Measurements from ENCODE around the gene BTG2.

The BTG2 gene

DNA sequence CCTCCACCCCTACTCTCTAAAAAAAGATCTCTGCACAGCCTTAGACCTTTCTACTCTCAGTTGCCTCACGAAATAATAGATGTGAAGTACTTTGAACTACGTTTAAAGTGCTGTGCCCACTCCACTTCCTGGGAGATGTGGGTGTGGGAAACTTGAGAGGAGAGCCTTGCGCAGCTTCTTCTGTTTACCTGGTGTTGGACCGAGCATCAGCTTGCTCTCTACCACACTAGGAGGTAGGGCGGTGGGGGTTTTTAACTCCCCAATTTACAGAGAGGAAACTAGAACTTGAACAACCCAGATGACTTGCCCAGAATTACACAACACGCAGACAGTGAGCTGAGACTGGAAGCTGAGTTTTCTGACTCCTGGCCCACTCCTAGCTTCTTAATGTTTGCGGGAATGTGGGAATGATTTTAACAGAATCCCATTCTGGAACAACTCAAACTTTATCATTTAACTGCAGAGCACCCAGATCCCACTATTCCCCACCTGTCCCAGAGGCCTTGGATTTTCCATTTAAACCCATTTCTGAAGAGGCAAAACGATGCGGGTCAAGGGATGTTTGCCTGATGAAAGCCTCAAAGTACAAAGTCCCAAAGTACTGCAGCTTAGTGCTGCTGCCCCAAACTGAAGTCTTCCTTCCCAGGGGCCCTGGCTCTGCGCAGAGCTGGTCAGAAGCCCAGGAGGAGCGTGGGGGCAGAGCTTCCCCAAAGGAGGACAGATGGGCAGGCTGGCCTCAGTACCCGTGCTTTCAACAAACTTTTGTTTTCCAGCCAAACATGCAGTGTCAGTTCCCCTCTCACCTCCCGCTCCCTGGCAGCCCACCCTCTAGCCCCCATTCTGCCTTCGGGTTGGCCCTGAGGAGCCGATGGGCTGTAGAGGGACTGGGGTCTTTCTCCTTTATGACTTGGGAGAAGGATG lies 19.0 kb downstream of the BTG2 start:
- no peak overlapping the region for H3K9ac ChIP-seq (ENCODE audit: low read depth, low read length)
- peak overlapping the region; percentile 28 for H3K4me3 ChIP-seq (ENCODE audit: low read depth, low read length)
- H3K27me3 ChIP-seq (ENCODE audit: control insufficient read depth, insufficient read depth, low read length): peaks cover 85% of the 10 kb centered on the region
- peaks cover 43% of the 10 kb centered on the region for H3K4me1 ChIP-seq (ENCODE audit: control insufficient read depth, insufficient read depth, low read length)
- H3K9me3 ChIP-seq (ENCODE audit: control insufficient read depth, insufficient read depth, low read length): no peaks in the 10 kb centered on the region
- H3K36me3 ChIP-seq (ENCODE audit: control insufficient read depth, insufficient read depth, low read length): no peaks in the 10 kb centered on the region

DNA sequence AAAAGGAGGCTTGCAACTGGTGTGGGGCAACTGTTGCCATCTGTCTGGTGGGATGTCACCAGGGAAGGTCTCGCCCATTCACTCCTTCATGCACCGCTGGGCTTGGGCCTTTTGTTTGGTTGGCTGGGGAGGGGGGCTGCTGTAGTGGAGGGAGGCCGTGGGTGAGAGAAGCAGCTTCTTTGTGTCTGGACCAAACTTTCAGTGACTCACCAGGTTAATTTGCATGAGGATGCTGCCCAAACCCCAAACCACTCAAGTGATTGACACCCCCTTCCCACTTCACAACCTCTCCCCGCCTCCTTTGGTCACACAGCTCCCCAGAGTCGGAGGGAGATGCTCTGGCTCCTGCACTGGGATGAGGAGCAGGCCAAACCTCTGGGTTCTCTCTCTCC lies 19.7 kb downstream of the BTG2 start:
- Histone ChIP-seq H3K9ac (ENCODE audit: low read depth, low read length) (no peak overlapping the region), H3K4me1 (ENCODE audit: control insufficient read depth, insufficient read depth, low read length) (peaks cover 43% of the 10 kb centered on the region), H3K9me3 (ENCODE audit: control insufficient read depth, insufficient read depth, low read length) (no peaks in the 10 kb centered on the region), H3K36me3 (ENCODE audit: control insufficient read depth, insufficient read depth, low read length) (no peaks in the 10 kb centered on the region), H3K4me3 (ENCODE audit: low read depth, low read length) (peak overlapping the region; percentile 28), H3K27me3 (ENCODE audit: control insufficient read depth, insufficient read depth, low read length) (peaks cover 84% of the 10 kb centered on the region)

DNA sequence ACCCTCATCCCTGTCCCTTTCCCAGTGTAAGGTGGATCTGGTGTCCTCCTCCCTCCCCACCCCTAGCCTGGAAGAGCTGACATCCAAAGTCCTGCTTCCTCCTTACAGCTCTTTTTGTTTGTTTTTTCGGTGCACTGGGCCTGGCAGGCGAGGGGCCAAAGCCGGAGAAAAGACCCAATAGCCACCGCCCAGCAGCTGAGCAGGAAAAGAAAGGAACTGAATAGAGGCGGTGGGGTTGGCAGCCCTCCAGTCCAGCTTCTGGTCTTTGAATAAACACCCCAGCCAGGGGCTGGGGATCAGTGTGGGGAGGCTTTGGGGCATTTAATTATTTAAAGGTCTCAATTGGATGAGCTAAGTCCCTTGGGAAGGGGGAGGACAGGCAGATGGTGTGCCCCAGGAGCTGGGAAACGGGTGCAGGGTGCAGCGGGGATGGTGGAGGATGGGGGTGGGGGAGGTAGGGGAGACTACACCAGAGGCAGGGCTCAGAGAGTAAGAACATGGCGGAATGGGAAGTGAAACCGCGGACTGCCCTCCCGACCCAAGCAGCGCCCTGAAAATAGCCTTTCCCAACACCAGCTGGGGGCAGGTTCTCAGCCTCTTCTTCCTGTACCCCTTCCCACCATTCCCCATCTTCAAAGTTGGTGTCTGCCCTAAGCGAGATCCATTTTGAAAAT lies 20.2 kb downstream of the BTG2 start:
- Histone ChIP-seq H3K36me3 (ENCODE audit: control insufficient read depth, insufficient read depth, low read length) (no peaks in the 10 kb centered on the region), H3K9me3 (ENCODE audit: control insufficient read depth, insufficient read depth, low read length) (no peaks in the 10 kb centered on the region), H3K4me3 (ENCODE audit: low read depth, low read length) (peak overlapping the region; percentile 32), H3K9ac (ENCODE audit: low read depth, low read length) (no peak overlapping the region), H3K4me1 (ENCODE audit: control insufficient read depth, insufficient read depth, low read length) (peaks cover 41% of the 10 kb centered on the region), H3K27me3 (ENCODE audit: control insufficient read depth, insufficient read depth, low read length) (peaks cover 84% of the 10 kb centered on the region)

DNA sequence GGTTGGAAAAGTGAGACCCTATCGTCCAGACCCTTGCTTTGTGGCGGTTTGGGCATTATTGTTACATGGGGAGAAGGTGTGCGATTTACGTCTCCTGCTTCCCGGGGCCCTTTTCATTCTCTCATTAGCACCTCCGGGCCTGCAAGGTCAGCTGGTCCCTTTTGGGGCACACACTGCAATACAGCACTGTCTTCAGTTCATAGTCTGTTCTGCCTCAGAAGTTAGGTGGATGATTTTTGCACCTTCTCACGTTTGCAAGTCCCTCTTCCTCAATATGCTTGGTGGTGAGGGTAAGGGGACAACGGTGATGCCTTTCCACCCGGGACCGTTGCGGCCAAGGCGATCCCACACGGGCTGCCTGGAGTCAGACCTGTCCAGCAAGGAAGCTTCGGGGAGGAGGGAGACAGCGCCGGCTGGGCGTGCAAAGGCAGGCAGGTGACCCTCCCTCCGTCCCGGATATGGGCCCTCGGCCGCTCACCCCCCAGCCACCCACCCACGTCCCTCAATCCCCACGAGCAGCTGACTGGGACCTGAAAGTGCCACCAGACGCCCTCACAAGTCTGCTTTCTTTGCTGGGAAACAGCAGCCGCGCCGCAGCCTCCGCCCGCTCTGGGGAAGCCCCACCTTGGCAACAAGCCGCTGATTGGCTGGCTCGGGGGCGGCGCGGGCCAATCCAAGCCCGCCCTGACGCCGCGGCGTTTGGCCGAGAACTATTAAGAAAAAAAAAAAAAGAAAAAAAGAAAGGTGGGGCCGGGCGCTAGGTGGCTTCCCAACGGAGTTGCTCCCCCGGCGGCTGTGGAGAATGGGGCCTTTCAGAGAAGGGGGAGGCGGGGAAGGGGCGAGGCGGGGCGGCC lies 21.7 kb downstream of the BTG2 start:
- Histone ChIP-seq H3K36me3 (ENCODE audit: control insufficient read depth, insufficient read depth, low read length) (no peaks in the 10 kb centered on the region), H3K27me3 (ENCODE audit: control insufficient read depth, insufficient read depth, low read length) (peaks cover 82% of the 10 kb centered on the region), H3K4me3 (ENCODE audit: low read depth, low read length) (peak overlapping the region; percentile 73), H3K9ac (ENCODE audit: low read depth, low read length) (no peak overlapping the region), H3K9me3 (ENCODE audit: control insufficient read depth, insufficient read depth, low read length) (no peaks in the 10 kb centered on the region), H3K4me1 (ENCODE audit: control insufficient read depth, insufficient read depth, low read length) (peaks cover 37% of the 10 kb centered on the region)

DNA sequence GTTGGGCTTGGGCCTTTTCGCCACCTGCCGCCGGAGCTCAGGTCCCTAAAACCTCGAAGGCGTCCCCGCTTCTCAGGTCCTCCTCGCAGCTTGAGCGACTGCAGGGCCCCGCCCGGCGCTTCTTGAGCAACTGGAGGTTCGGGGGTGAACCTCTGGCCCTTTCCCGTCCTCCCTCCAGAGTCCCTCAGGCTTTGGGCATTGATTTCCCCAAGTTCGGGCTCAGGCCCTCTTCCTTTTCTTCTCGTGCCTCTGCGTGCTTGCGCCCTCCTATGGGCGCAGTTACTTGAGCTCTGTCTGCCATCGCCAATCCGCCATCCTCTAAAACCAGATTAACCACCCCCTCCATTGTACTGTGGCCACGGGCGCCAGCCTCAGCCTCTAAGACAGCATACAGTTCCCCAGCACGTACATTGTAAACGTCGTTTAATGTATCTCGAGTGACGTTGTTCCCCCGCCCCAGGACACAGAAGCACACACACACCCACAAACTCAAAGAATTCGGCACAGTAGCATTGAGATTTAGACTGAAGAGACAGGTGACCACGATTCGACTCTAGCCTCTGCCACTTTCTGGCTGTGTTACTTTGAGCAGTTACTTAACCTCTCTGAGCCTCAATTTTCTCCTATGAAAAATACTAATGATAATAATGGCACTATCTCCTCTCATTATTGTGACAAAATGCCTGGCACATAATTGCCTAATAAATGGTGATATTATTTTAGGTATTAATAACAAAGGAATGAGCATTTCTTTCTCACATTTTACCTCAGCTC lies 22.6 kb downstream of the BTG2 start:
- Histone ChIP-seq H3K27me3 (ENCODE audit: control insufficient read depth, insufficient read depth, low read length) (peaks cover 74% of the 10 kb centered on the region), H3K36me3 (ENCODE audit: control insufficient read depth, insufficient read depth, low read length) (no peaks in the 10 kb centered on the region), H3K9me3 (ENCODE audit: control insufficient read depth, insufficient read depth, low read length) (no peaks in the 10 kb centered on the region), H3K4me3 (ENCODE audit: low read depth, low read length) (peak overlapping the region; percentile 51), H3K9ac (ENCODE audit: low read depth, low read length) (no peak overlapping the region), H3K4me1 (ENCODE audit: control insufficient read depth, insufficient read depth, low read length) (peaks cover 37% of the 10 kb centered on the region)

DNA sequence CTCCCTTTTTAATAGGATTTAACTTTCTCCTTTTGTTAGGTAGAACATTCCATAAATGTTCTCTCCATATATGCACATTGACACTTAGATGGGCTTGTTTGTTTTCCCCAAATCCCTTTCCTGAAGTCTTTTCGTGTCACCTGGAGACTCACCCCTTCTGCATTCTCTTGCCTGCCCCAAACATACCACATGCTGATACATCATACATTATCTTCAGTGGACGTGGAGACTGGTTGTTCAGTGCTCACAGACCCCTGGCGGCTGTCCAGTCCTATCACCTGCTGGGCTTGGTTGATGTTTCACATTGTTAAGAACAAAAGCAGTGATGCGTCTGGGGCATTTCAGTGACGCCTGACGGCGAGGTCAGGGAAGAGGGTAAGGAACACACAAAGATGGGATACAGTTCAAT lies 23.4 kb downstream of the BTG2 start:
- H3K9ac ChIP-seq (ENCODE audit: low read depth, low read length): no peak overlapping the region
- H3K36me3 ChIP-seq (ENCODE audit: control insufficient read depth, insufficient read depth, low read length): no peaks in the 10 kb centered on the region
- H3K4me1 ChIP-seq (ENCODE audit: control insufficient read depth, insufficient read depth, low read length): peaks cover 37% of the 10 kb centered on the region
- peaks cover 66% of the 10 kb centered on the region for H3K27me3 ChIP-seq (ENCODE audit: control insufficient read depth, insufficient read depth, low read length)
- H3K9me3 ChIP-seq (ENCODE audit: control insufficient read depth, insufficient read depth, low read length): no peaks in the 10 kb centered on the region
- no peak overlapping the region for H3K4me3 ChIP-seq (ENCODE audit: low read depth, low read length)

DNA sequence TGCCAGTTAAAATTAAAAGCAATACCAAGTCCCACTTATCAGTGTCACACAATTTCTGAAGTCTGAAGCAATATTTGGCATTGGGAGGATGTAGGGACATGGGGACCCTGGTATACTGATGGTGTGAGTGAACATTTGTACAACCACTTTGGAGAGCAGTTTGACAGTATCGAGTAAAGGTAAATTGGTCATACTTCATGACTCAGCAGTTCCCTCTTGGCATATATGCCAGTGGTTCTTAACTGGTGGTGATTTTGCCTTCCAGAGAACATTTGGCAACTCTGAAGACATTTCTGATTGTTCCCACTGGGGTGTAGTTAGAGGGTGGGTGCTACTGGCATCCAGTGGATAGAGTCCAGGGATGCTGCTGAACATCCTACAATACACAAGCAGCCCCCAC lies 25.9 kb downstream of the BTG2 start:
- Histone ChIP-seq H3K27me3 (ENCODE audit: control insufficient read depth, insufficient read depth, low read length) (peaks cover 53% of the 10 kb centered on the region), H3K4me1 (ENCODE audit: control insufficient read depth, insufficient read depth, low read length) (peaks cover 20% of the 10 kb centered on the region), H3K9me3 (ENCODE audit: control insufficient read depth, insufficient read depth, low read length) (no peaks in the 10 kb centered on the region), H3K4me3 (ENCODE audit: low read depth, low read length) (no peak overlapping the region), H3K36me3 (ENCODE audit: control insufficient read depth, insufficient read depth, low read length) (no peaks in the 10 kb centered on the region), H3K9ac (ENCODE audit: low read depth, low read length) (no peak overlapping the region)

DNA sequence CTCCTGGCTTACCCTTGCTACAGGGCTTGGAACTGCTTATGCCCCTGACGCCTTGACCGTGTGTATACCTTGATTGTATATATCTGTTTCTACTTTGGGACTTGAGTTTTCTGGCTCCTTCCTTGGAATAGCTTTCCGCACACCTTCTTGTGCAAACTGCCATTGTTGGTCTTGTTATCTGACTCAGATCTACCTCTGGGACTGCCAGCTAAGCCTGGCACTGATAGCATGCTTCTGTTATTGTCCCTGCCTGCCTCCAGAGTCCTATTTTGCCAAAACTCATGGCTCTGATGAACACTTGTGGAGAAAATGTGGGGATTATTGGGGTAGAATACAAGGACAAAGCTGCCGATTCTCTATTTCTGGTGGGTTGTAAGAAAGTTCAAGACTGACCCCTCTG lies 30.2 kb downstream of the BTG2 start:
- Histone ChIP-seq H3K36me3 (ENCODE audit: control insufficient read depth, insufficient read depth, low read length) (no peaks in the 10 kb centered on the region), H3K9ac (ENCODE audit: low read depth, low read length) (no peak overlapping the region), H3K27me3 (ENCODE audit: control insufficient read depth, insufficient read depth, low read length) (peaks cover 26% of the 10 kb centered on the region), H3K9me3 (ENCODE audit: control insufficient read depth, insufficient read depth, low read length) (no peaks in the 10 kb centered on the region), H3K4me3 (ENCODE audit: low read depth, low read length) (no peak overlapping the region), H3K4me1 (ENCODE audit: control insufficient read depth, insufficient read depth, low read length) (peaks cover 5% of the 10 kb centered on the region)

DNA sequence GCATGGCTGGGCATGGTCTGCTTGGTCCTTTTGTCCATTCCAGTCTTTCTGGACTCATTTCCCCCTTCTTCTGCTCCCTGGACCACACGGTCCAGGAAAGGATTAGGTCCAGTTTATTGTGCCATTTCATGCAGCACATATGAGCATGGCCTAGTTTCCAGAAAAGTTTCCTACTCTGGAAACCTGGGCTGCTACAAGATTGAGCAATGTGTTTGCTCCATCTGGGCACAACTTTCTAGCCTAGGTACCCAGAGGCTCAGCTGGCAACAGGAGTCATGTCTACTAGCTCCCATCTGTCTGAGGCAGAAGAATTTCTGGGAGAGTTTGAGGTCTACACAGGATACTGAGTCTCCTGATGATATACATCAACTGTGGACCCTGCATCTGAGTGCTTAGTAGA lies 30.8 kb downstream of the BTG2 start:
- no peaks in the 10 kb centered on the region for H3K36me3 ChIP-seq (ENCODE audit: control insufficient read depth, insufficient read depth, low read length)
- H3K9me3 ChIP-seq (ENCODE audit: control insufficient read depth, insufficient read depth, low read length): no peaks in the 10 kb centered on the region
- H3K27me3 ChIP-seq (ENCODE audit: control insufficient read depth, insufficient read depth, low read length): peaks cover 29% of the 10 kb centered on the region
- H3K4me3 ChIP-seq (ENCODE audit: low read depth, low read length): no peak overlapping the region
- H3K9ac ChIP-seq (ENCODE audit: low read depth, low read length): no peak overlapping the region
- peaks cover 5% of the 10 kb centered on the region for H3K4me1 ChIP-seq (ENCODE audit: control insufficient read depth, insufficient read depth, low read length)

DNA sequence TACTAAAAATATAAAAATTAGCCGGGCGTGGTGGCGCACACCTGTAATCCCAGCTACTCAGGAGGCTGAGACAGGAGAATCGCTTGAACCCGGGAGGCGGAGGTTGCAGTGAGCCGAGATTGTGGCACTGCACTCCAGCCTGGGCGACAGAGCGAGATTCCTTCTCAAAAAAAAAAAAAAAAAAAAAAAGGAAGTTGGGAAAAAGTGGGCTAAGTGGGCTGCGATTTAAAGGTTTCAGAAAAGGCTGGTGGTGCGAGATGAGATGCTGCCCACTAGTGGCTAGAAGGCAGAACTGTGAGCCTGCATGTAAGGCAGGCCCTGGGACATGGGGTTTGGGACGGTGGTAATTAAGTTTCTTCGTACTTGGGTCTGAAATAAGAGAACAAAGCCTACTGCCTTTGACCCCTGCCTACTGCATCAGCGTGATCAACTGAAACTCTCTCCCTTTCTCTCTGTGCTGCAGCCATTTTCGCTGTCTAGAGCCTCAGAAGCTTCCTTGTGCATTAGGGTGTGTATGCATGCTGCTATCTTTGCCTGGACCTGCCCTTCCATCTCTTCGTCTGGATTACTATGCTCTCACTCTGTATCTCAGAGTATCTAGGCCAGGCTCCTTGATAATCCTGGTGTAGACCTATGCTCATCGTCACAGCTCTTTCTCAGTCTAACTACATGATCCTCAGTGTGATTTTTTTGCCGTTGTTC lies 33.2 kb downstream of the BTG2 start:
- H3K9me3 ChIP-seq (ENCODE audit: control insufficient read depth, insufficient read depth, low read length): no peaks in the 10 kb centered on the region
- H3K36me3 ChIP-seq (ENCODE audit: control insufficient read depth, insufficient read depth, low read length): no peaks in the 10 kb centered on the region
- H3K4me3 ChIP-seq (ENCODE audit: low read depth, low read length): no peak overlapping the region
- peaks cover 7% of the 10 kb centered on the region for H3K4me1 ChIP-seq (ENCODE audit: control insufficient read depth, insufficient read depth, low read length)
- H3K27me3 ChIP-seq (ENCODE audit: control insufficient read depth, insufficient read depth, low read length): peaks cover 30% of the 10 kb centered on the region
- H3K9ac ChIP-seq (ENCODE audit: low read depth, low read length): no peak overlapping the region
